GM21390 (cell line): ENCODE measurements around the gene PKNOX2.

Experiments
- ATAC-seq: cut with Tn5 transposase; IDR thresholded peaks from one replicate; pipeline ENCODE4 v1.9.1; 2021; ENCODE audit not compliant: unreplicated experiment

Gene PKNOX2

DNA sequence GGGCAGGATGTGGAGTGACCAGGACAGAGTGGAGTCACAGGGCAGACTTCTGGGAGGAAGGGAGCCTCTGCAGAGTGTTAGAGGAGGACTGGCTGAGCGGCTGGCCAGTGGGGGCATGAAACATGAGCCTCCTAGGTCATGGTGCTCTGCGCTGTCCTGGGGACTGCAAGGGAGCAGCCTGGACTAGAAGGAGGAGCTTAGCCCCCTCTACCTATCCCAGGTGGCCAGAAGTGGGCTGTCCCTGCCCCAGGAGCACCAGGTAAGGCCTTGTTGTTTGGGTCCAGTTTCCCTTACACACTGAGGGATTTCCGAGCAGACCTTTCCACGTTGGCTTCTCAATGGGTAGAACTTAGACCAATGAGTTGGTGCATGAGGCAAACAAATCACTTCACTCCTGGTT, 7.4 kb downstream of the PKNOX2 start:
- no peak for ATAC-seq

DNA sequence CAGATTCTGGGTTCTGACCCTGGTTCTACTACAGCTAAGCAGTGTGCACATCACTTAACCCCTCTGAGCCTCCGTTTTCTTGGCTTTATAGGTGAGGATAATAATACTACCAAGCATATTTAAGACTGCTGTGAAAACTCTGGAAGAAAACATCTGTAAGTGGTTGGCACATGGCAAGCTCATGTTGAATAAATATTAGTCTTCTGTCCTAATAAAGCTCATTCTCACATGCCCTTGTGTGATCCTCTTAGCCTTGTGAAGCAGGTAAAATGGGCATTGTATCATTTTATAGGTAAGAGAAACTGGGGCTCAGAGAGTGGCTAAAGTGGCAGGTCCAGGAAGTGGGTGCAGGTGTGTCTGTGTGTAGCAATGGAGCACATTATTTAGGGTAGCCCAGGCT, 8.5 kb downstream of the PKNOX2 start:
- no peak for ATAC-seq

DNA sequence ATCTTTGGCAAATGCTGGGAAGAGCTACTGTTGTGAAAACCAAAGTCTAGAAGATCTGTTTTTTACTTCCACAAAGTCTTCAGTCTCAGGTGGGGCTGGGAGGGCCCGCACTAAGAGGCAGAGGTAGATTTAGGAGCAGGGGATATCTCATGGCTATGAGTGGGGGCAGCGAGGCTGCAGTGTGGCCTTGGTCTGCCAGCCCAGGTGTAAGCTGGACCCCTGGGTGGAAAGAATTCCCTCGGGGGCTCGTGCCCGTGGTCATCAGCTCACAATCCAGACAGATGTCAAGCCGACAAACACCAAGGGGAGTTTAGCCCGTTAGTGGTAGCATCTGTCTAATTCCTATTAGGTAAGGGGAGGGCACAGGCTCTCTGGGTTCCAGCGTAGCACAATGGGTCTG, 9.0 kb downstream of the PKNOX2 start:
- ATAC-seq = no peak

DNA sequence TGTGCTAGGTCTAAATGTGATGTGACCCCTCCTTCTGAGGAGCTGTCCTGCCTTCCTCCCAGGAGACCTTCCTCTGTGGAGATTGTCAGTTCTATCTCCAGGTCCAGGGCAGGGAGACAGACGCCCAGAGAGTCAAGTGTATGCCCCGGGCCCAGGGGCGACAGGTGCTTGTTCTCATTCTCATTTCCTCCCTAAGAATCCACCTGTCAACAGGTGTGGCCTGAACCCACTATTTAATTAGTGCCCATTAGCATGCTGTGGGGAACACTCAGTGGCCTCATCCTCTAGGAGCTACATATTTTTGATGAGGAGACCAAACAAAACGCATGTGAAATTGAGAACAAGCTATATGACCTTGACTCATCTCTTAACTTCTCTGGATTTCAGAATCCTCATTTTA, 9.5 kb downstream of the PKNOX2 start:
- no peak for ATAC-seq

DNA sequence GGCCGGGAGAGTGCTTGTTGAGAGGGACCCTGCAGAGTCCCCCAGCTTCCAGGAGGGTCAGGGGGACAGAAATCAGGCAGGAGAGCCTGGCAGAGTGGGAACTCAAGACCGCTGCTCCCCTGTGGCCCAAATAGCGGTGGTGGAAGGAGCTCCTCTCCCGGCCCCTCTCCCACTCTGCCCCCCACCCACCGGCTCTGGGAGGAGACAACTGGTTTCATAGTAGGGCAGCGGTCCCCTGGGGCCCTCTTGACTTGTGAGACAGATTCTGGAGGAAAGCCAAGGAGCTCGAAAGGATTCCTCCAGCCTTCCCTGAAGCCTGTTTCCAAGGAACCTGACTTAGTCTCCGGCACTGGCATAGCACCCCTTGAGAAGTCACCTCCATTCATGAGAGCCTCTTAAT, 10.1 kb downstream of the PKNOX2 start:
- no peak for ATAC-seq

DNA sequence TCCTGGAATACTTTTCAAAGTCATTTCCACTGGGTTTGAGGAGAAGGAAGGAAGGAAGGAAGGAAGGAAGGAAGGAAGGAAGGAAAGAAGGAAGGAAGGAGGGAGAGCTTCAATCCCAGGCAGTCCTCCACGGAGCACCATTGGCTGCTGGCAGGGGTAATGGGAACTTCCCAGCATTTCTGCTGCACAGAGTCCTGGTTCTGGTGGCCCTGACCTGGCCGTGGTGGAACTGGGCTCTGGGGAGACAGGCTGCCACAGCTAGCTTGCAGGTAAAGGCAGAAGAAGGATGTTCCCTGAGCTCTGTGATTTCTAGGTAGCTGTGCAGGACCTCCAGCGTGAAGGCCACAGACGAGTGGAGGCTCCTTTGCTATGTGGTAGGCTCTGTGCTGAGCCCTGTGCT, 10.6 kb downstream of the PKNOX2 start:
- ATAC-seq = no peak

DNA sequence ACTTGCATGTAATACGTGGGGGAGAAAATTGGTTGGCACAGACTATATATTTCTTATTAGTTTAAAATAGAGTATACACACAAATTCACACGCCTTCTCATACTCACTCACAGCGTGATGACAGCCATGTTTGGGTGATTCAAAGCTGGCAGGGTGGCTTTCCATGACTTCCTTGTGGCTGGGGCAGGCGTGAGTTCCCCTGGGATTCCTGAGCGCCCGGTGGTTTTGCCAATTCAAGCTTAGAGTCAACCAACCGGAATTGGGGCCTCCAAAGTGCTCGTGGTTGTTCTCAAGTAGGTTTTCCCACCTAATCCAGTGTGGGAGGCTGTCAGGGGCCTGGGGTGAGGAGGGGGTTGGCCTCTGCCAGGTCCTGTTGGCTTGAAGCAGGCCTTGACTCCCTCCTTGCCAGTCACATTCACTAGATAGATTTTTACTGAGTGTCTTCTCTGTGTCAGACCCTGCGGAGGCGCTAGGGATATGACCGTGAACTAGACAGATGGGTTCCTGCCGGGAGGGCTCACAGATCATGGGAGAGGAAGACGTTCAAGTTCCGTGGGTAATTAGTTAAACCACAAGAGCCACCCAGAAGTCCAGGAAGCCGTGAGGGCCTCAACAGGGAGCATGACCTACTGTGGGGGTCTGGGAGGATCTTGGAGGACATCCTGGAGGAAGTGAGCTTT, 11.5 kb downstream of the PKNOX2 start:
- ATAC-seq = no peak

DNA sequence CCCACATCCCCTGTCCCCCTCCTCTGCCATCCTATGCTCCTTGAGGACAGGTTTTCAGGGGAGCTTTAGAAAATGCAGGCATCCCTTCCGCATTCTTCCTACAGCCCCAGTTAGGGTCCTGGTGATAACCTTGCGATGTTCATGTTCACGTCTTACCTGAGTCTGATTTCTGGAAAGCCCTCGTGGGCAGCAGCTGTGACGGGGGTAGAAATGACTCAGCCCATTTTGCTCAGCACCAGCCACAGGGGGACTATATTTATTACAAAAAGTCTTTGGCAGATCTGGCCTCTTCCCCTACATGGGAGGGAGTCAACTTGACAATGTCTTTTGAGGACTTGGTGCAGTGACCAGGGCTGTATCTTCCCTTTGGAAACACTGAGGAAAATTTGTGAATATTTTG, 12.3 kb downstream of the PKNOX2 start:
- ATAC-seq = peak; percentile 50

DNA sequence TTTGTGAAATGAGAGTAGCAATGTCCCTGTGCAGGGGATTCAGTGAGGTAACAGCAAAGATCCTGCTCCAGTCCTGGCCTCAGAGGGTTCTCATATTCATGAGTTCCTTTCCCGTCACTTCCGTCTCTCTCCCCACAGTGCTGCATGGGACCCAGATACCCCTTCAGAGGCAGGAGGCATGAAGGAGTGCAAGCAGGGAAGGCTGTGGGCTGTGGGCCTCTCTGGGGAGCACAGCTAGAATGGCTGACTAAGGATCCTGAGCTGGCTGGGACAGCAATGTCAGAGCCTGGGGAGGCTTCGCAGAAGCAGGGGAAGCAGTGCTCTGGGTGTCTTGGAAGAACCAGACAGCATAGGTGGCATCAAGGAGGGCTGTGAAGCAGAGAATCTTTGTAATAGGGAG, 13.0 kb downstream of the PKNOX2 start:
- ATAC-seq = no peak

DNA sequence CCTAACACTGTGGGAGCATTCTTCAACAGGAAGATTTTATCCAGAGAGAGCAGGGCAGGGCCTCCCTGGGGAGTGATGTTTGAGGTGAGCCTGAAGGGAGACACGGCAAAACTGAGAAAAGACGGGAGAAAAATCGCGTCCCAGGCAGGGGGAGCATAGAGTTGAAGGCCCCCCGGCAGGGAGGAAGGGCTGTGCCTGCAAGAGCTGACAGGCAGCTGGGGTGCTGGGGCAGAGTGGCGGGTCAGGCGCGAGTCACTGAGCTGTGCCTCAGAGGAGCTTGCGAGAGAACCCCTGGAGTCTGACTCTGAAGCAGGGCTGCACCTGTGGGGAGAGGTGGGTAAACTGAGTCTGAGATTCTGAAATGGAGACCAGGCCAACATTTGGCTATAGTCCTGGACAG, 14.8 kb downstream of the PKNOX2 start:
- ATAC-seq = no peak

DNA sequence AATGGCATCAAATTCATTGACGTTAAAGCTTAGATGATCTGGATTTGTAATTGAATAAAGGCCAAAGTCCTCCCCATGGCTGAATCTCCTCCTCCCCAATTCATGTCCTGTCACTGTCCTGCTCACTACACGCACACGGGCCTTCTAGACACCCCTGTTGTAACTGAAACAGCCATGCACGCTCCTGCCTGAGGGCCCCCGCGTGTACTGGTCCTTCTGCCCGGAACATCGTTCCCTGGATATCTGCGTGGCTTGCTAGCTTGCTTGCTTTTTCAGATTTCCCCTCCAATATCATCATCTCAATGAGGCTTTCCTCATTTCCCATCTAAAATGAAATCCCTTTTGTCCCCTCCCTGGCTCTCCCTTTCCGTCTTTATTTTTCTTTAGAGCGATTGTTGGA, 15.3 kb downstream of the PKNOX2 start:
- ATAC-seq = no peak

DNA sequence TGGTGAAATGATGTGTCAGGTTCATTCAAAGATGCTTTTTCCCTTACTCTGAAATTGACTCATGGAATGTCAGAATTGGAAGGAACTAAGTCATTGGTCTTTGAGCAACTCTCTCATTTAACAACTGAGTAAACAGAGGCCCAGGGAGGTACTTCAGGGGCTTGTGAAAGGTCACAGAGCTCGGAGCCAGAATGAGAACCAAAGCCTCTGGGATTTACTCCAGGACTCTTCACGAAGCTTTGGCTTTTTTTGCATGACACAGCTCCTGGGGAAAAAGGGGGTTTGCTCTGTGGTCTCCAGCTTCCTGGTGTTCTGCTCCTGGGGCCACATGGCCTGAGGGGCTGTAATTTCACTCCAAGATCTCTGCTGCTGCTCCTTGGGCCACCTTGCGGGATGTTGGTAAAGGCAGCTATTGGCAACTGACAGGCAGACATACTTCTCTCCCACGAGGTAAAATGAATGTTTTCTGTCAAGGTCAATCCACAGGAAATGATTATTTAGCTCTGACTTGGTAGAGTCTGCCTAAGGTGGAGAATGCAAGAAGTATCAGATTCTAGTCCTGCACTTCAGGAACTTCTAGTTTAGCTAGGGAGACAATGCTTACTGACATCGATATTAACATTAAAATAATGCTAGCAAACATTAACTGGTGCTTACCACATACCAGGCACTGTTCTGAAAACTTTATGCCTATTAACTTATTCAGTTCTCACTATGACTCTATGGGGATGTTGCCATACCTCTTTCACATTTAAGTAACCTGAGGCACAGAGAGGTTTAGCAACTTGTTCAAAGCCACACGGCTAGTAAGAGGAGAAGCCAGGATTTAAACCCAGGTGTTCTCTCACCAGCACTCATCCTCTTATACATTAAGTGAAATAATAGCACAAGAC, 16.1 kb downstream of the PKNOX2 start:
- ATAC-seq = peak; percentile 60

DNA sequence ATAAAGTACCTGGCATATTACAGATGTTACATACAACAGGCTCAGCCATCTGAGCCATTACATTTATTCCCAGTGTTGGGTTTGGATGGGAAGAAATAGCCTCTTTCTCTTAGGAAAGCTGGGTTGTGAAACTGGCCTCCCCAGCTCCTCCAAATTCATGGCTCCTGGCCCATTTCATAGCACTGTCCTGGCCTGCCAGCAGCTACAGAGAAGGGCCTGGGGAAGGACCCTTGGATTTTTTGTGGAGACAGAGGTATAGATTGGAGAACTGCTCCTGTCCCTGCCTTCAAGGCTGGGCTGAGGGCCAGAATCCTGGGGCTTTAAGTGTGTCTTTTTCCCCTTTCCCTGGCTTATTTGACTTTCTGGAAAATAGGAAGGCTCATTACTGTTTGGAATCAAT, 18.0 kb downstream of the PKNOX2 start:
- no peak for ATAC-seq

DNA sequence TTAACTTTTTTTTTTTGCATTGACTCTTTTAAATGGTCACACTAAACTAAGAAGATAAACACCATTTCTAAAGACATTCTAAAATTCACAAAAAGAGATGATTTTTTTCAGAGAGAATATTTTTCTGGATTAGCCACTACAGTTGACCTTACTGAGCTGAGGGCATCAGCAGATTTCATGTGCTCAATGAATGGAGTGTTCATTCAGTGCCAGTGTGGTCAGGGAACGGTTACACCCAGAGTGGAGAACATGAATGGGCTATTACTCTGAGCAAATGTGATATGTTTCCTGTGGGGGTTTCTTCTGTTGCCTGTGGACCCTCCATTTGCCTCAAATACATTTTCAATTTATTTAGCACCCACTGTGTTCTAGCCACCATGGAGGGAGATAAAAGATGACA, 19.1 kb downstream of the PKNOX2 start:
- ATAC-seq = no peak

DNA sequence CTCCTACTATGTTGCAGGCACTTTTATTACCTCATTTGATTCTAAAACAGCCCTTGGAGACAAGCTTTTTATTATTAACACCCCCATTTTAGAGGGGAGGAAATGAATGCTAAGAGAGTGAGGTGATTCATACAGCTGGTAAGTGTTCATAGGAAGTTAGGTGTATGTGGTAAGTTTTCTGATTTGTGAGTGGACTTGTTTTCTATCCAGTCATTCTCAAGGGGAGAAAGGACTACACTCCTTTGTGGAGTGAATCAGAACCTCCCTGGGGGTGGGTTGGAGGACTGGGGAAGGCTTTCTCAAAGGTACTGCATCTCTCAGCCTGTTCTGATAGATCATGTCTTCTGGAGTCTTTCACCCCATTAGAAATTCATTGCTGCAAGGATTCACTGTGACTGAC, 23.5 kb downstream of the PKNOX2 start:
- no peak for ATAC-seq

DNA sequence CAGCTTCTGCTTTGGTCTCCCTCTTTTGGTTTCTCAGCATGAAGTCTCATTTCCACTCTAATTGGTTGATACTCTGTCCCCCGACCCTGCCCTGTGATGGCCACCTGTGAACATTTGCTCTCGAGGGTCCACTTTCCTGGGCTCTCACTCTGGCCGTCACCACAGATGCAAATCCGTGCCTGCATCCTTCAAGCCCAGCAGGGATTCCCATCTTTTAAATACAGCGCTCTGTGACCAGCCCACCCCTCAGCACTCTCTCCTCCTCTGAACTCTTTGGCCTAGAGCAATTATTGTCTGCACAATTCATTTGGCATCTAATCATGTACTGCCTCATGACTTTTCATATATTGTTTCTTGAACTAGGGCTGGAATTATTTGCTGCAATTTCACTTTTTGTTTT, 26.0 kb downstream of the PKNOX2 start:
- ATAC-seq = no peak

DNA sequence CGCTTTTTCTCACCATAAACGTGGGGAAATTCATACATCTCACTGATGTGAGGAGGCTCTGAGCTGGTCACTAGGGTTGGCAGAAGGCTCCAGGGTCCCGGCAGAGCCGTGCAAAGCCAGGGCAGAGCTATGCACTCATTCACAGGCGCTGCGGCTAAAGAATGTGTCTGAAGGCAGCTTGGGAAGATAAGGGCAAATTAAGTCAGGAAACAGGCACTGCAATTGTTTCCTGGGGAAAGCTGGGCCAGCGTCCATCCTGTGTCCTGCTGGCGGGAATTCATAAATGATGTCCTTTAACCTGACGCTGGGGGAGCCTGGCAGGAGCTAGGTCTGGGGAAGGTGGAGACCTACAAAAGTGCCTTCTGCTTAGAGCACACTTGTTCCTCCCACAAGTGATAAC, 27.6 kb downstream of the PKNOX2 start:
- ATAC-seq = no peak

DNA sequence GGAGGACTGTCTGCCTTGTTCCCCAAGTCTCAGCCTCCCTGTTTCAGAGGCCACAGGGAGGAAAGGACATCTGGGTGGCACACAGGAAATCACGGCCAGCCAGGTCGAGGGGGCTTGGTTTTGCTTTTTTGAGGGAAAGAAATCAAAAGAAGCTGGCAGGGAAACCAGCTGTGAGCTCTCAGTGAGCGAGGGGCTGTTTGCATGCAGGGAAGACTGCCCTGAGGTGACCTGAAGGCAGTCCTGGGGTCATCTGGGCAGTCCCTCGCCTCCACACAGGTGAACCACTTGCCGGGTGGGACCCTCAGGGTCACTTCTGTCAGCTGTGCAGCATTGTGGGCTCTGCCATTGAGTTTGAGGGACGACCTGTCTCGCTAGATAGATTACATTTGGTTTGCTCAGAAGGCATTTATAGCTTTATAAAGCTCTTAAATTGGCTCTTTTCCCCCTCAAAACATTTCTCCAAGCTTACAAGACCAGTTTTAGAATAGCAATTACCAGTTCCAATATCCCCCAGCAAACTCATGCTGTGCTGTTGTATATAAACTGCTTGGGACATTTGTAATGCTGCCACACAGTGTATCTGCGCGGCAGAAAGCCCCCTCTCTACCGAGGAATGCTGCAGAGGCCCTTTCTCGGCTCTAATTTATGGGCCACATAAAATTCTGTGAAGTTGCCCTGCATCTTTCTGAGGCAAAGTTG, 28.3 kb downstream of the PKNOX2 start:
- ATAC-seq = no peak

DNA sequence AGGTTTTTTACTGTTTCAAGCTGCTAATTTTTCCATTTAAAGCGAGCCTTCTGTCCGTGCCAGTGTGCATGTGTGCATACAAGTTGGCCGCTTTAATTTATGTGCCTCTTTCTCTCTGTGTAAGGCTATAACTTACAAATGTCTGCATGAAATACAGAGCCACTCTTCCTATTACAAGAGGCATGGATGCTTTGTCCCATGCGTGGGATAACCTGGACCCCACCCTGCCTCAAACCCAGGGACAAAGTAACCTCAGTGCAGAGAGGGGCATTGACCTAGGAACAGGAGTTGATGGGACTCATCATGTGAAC, 28.8 kb downstream of the PKNOX2 start:
- no peak for ATAC-seq

DNA sequence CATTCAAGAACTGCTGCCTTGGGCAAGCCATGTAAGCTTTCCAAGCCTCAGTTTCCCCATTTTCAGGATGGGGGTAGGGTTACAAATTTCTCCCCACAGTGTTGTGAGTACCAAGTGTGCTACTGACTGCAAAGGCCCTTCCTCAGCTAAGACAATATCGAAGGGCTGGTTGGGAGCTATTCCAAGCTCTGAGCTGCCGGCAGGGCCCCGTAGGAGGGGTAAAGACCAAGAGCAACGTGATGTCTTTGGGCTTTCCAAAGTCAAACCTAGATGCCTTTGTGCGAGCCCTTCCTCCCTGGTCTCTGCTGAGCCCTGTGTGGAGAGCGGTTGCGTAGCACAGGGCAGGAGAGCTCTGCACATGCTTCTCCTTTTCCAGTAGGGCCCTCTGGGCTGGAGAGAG, 29.3 kb downstream of the PKNOX2 start:
- ATAC-seq = no peak

DNA sequence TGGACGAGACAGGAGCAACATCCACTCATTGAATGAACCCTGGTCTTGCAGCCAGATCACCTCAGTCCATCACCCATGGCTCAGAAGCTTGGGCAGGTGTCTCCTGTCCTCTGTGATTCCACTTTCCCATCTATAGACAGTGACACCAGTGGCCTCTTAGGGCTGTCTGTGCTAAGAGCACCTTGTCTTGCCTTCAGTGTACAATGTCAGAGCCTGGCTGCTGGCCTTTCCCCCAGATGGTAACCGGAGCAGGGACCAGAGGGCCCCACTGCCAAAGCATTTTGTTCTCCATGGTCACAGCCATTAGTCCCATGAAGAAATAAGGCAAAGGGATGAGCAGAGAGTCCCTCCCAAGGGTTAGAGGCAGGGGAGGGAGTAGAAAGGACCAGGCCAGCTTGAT, 35.4 kb downstream of the PKNOX2 start:
- ATAC-seq = no peak

DNA sequence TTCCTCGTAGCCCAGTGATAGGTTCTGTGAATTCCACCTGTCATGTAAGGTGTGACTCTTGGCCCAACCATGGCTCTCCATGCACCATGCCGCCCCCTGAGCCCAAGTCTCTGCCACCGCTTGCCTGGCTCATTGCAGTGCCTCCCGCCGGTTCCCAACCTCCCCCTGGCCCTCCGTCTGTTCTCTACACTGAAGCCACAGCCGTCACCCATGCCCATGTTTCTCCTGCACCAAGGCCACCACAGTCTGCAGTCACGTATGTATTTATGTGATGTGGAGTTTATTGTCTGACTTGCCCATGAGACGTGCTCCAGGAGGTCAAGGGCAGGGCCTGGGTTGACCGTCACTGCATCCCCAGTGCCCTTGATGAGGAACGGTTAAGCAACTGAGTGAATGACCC, 35.9 kb downstream of the PKNOX2 start:
- no peak for ATAC-seq
